Adipose tissue (tissue), 3 donors: ENCODE data around the gene RPUSD3. TPM values are rescaled to one million over a fixed set of nuclear protein-coding genes. Genes with fewer than 3 reads are reported as not detected.

Experiments used
- H3K27ac ChIP-seq: one replicate; pipeline ENCODE4 v1.5.1; 2013; ENCODE audit warnings: low read depth, low read length
- WGBS, 3 donors: extraction: QIAGEN DNeasy Blood & Tissue Kit; methylation state at CpG; one replicate each; pipeline ENCODE4 v1.1.7; 2013; 5-methylcytosine and 5-hydroxymethylcytosine counted together
- polyA plus RNA-seq, 3 donors: library from polyadenylated mRNA; stranded (reverse); fragments of 200-250 nt; gene quantifications; one replicate each; pipeline ENCODE4 v1.2.3, GENCODE V29; 2013
- donor health status: healthy with polysubstance abuse.
- donor health status: Bipolar disorder and iron deficiency.
- donor health status: healthy.

The RPUSD3 gene
- polyA plus RNA-seq, 3 donors, result 20.7 to 27.8 (median 25.6) TPM

DNA sequence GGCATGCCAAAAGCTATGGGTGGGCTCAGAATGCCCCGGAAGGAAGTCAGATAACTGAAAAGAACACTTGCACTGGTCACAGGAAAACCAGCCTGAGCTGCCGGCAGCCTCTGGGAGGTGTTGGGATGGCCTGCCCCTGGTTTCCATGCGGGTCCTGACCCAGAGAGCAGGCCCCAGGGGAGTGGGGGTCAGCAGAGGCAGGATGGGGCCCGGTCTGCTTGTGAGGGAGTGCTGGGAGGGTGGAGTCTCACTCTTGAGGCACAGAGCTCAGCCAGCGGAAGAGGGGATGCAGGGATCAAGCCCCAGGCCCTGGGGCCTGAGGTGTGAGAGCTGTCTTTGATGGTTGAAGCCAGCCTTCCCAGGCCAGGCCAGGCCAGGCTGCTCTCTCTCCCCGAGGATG is 2.4 kb upstream of the RPUSD3 start:
- WGBS, 3 donors, result 55 to 72% (median 58%) methylated on average over 6 of the region's 6 CpGs
- H3K27ac ChIP-seq, result no peak overlapping the region

DNA sequence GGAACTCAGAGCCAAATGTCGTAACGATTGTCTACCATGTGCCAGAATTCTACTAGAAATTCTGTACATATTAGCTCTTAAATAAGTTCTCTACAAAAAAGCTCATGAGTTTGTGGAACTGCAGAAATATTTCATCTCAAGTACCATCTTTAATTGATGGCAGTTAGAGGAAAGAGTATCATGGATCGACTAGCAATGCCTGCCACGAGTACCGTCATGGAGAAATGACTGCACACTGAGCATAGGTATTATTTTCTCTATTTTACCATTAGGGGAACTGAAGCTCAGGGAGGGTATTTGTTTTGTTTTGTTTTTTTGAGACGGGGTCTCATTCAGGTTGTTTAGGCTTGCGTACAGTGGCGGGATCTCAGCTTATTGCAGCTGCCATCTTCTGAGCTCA is 2.8 kb downstream of the RPUSD3 start:
- 74 to 85% (median 78%) methylated on average over 8 of the region's 8 CpGs for WGBS, 3 donors

GRCh38 chr3:9838856-9839255 is 5.0 kb downstream of the RPUSD3 start:
- no peak overlapping the region for H3K27ac ChIP-seq
- WGBS, 3 donors, result 69 to 84% (median 80%) methylated on average over 4 of the region's 4 CpGs

More for the DNA sequence above, 2.8 kb downstream of the RPUSD3 start:
- no peak overlapping the region for H3K27ac ChIP-seq

DNA sequence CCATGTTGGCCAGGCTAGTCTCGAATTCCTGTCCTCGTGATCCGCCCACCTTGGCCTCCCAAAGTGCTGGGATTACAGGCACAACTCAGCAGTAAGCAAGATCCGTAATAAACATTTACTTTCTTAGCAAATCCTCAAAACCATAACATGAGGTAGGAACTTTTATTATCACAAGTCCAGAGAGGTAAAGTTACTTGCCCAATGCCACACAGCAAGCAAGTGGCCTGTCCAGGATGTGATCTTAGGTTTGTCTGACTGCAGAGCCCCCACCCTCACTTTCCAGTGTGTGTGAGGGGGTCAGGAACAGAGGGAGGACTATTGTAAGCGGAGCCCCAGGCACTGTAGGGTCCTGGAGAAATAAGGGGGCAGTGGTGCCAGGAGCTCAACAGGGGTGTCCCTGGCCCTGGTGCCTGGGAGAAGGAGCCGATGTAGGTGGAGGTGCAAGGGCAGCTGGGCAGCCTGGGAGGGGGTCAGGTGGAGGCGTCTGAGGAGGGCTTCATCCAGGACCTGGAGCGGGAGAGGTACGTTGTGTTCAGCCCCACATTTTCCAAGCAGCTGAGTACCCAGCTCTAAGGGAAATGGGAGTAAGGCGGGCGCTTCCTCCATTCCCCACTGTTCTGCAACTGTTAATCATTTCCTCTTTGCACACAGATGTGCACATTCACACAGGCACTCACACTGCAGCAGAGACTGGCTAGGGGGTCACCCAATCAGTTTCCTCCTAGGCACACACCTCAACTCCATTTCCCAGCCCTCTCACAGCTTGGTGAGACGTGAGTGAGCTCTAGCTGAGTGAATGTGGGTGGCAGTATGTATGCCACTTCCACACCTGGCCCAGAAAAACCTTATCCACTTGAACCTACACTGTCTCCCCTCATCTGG is 5.9 kb downstream of the RPUSD3 start:
- WGBS, 3 donors, result 62 to 73% (median 69%) methylated on average over 12 of the region's 12 CpGs
- no peak overlapping the region for H3K27ac ChIP-seq

- H3K27ac ChIP-seq, result no peak overlapping the region
- 73 to 85% (median 84%) methylated on average over 17 to 18 of the region's 18 CpGs for WGBS, 3 donors
These were observed 9.1 kb downstream of the RPUSD3 start for GRCh38 chr3:9834520-9835380.

GRCh38 chr3:9833078-9833477 is 10.7 kb downstream of the RPUSD3 start:
- WGBS, 3 donors, result 90 to 99% (median 95%) methylated on average over 9 of the region's 9 CpGs
- no peak overlapping the region for H3K27ac ChIP-seq

GRCh38 chr3:9831253-9831652 is 12.6 kb downstream of the RPUSD3 start:
- no peak overlapping the region for H3K27ac ChIP-seq
- 91 to 97% (median 96%) methylated on average over 3 of the region's 3 CpGs for WGBS, 3 donors

DNA sequence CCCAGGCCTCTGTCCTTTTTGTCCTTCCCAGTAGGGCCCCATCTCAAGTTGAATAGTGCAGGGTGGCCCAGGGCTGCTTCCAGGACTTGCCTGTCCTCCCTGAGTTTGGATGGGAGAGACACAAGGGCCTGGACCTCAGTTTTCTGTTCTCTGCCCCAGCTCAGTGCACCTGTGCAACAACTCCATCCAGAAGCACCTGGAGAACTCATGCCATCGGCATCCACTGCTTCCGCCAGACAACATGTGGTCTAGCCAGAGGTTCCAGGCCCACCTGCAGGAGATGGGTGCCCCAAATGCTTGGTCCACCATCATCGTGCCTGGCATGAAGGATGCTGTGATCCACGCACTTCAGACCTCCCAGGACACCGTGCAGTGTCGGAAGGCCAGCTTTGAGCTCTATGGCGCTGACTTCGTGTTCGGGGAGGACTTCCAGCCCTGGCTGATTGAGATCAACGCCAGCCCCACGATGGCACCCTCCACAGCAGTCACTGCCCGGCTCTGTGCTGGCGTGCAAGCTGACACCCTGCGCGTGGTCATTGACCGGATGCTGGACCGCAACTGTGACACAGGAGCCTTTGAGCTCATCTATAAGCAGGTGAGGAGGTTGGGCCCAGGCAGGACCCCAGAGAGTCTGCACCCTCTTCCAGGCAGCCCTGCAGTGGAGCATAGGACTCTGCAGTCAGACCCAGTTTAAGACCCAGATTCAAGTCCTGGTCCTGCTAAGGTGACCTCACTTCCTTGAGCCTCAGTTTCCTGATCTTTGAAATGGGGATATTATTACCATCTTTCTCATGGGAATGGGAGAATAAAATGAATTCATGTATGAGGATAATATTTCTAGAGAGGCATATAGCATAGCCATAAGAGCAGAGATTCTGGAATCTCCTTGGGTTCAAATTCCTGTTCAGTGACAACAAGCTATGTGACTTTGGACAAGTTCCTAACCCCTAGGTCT is 14.7 kb downstream of the RPUSD3 start:
- no peak overlapping the region for H3K27ac ChIP-seq
- WGBS, 3 donors, result 88 to 98% (median 96%) methylated on average over 17 of the region's 17 CpGs

DNA sequence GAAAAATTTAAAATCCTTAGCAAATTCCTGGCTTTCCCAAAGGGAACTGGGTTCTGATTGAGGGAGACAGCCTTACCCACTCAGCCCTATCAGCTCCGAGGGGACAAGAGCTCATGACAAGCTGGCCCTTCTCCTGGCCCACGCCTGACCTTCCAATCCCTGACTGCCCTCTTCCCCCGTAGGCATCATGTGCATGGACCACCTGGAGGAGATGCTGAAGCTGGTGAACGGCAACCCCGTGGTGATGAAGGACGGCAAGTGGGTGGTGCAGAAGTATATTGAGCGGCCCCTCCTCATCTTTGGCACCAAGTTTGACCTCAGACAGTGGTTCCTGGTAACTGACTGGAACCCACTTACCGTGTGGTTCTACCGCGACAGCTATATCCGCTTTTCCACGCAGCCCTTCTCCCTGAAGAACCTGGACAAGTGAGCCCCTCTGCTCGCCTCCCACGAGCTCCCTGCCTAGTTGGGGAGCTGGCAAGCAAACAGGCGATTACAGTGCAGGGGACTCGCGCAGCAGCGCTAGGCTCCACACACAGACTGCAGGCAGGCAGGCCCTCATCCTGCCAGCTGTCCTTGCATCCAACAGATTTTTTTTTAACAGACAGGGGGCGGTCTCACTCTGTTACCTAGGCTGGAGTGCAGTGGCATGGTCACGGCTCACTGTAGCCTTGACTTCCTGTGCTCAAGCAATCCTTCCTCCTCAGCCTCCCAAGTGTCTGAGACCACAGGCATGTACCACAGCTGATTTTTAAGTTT is 16.8 kb downstream of the RPUSD3 start:
- WGBS, 3 donors, result 71 to 82% (median 82%) methylated on average over 20 of the region's 20 CpGs
- H3K27ac ChIP-seq, result no peak overlapping the region

GRCh38 chr3:9825451-9826040 is 18.3 kb downstream of the RPUSD3 start:
- WGBS, 3 donors, result 70 to 79% (median 73%) methylated on average over 14 of the region's 14 CpGs
- H3K27ac ChIP-seq, result no peak overlapping the region

GRCh38 chr3:9820946-9821345 is 22.9 kb downstream of the RPUSD3 start:
- 54 to 86% (median 85%) methylated on average over 2 of the region's 2 CpGs for WGBS, 3 donors

GRCh38 chr3:9820543-9820942 is 23.3 kb downstream of the RPUSD3 start:
- WGBS, 3 donors, result 82 to 90% (median 88%) methylated on average over 12 of the region's 12 CpGs
- H3K27ac ChIP-seq, result no peak overlapping the region

More at GRCh38 chr3:9820946-9821345, 22.9 kb downstream of the RPUSD3 start:
- no peak overlapping the region for H3K27ac ChIP-seq

- WGBS, 3 donors, result 81 to 91% (median 86%) methylated on average over 6 to 7 of the region's 7 CpGs
- no peak overlapping the region for H3K27ac ChIP-seq
These were observed 25.0 kb downstream of the RPUSD3 start for GRCh38 chr3:9818666-9819335.

DNA sequence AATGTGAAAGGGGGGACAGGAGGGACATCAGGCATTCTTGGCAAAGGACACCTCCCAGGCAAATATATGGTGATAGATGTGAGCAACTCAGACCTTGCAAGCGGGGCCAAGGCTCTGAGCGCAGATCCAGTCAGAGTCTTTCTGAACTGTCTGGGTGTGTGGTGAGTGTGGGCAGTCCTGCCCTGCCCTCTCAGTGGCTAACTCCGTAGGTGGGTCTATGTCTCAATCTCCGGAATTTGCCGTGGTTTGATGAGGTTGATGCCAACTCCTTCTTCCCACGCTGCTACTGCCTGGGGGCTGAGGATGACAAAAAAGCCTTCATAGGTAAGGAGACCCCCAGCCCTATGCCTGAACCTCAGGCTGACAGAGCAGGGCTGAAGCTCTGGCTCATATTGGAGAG is 26.4 kb downstream of the RPUSD3 start:
- H3K27ac ChIP-seq, result no peak overlapping the region

DNA sequence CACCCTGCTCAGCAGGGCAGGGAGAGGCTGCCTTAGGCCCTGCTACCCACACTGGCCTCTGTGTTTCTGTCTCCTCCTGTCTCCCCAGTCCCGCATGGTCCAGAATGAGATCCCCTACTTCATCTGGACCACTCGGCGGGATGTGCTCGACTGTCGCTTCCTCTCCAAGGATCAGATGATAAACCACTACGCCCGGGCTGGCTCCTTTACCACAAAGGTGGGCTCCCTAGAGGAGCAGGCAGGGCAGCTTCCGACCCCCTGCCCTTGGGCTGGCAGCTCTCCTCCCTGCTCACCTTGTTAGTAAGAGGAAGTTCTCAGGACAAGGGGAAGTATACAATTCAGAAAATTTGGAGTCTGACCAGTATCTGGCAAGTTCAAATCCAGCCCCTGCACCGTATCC is 27.8 kb downstream of the RPUSD3 start:
- 86 to 91% (median 87%) methylated on average over 9 of the region's 9 CpGs for WGBS, 3 donors
- H3K27ac ChIP-seq, result no peak overlapping the region

More for the DNA sequence above, 26.4 kb downstream of the RPUSD3 start:
- WGBS, 3 donors, result 89 to 93% (median 90%) methylated on average over 6 of the region's 6 CpGs

GRCh38 chr3:9812870-9813483 is 30.8 kb downstream of the RPUSD3 start:
- WGBS, 3 donors, result 93 to 96% (median 96%) methylated on average over 9 of the region's 9 CpGs
- H3K27ac ChIP-seq, result no peak overlapping the region
